HG02870 (cell line): Measurements from ENCODE around the gene HHIPL1.
A peak's percentile ranks its signal among the peaks of the same experiment; 100 is the strongest.

Experiments used
- ATAC-seq: cut with Tn5 transposase; IDR thresholded peaks from one replicate; pipeline ENCODE4 v1.9.1; 2021; ENCODE audit warnings: mild to moderate bottlenecking, moderate library complexity; ENCODE audit not compliant: unreplicated experiment

The HHIPL1 gene

GRCh38 chr14:99609245-99610170 is 35.4 kb upstream of the HHIPL1 start:
- no peak for ATAC-seq

GRCh38 chr14:99611646-99612045 is 33.3 kb upstream of the HHIPL1 start:
- no peak for ATAC-seq

- no peak for ATAC-seq
These were observed 32.7 kb upstream of the HHIPL1 start for GRCh38 chr14:99612071-99612737.

GRCh38 chr14:99612738-99613330 is 32.1 kb upstream of the HHIPL1 start:
- ATAC-seq: no peak

- ATAC-seq: no peak
These were observed 29.3 kb upstream of the HHIPL1 start for GRCh38 chr14:99615497-99616157.

GRCh38 chr14:99616832-99617800 is 27.8 kb upstream of the HHIPL1 start:
- no peak for ATAC-seq

- ATAC-seq: no peak
These were observed 24.8 kb upstream of the HHIPL1 start for GRCh38 chr14:99619835-99620834.

- no peak for ATAC-seq
These were observed 23.0 kb upstream of the HHIPL1 start for GRCh38 chr14:99621948-99622347.

- no peak for ATAC-seq
These were observed 20.9 kb upstream of the HHIPL1 start for GRCh38 chr14:99624024-99624423.

GRCh38 chr14:99624971-99625370 is 20.0 kb upstream of the HHIPL1 start:
- ATAC-seq: no peak

- no peak for ATAC-seq
These were observed 19.5 kb upstream of the HHIPL1 start for GRCh38 chr14:99625476-99625875.

GRCh38 chr14:99626041-99626648 is 18.8 kb upstream of the HHIPL1 start:
- no peak for ATAC-seq

GRCh38 chr14:99627100-99627499 is 17.8 kb upstream of the HHIPL1 start:
- no peak for ATAC-seq

GRCh38 chr14:99627510-99628381 is 17.2 kb upstream of the HHIPL1 start:
- ATAC-seq: no peak

- peak; percentile 69 for ATAC-seq
These were observed 15.9 kb upstream of the HHIPL1 start for GRCh38 chr14:99628887-99629618.

GRCh38 chr14:99630202-99630601 is 14.7 kb upstream of the HHIPL1 start:
- ATAC-seq: no peak
